Iris pigment epithelial cell (primary cell): ENCODE results near the gene DNASE1L1.
A peak's percentile ranks its signal among the peaks of the same experiment; 100 is the strongest.
"Not testable (repeated sequence)": the region's sequence is repeated elsewhere in the genome, so short reads cannot be mapped to it uniquely, and the experiment has no call there.

ENCODE experiments used
- DNase-seq: peaks from one replicate; pipeline ENCODE4 v3.0.0-alpha.2; 2011; ENCODE audit warnings: low read depth

Gene DNASE1L1

GRCh38 chrX:154403858-154404257, 5.2 kb downstream of the DNASE1L1 start:
- DNase-seq = no peak

DNA sequence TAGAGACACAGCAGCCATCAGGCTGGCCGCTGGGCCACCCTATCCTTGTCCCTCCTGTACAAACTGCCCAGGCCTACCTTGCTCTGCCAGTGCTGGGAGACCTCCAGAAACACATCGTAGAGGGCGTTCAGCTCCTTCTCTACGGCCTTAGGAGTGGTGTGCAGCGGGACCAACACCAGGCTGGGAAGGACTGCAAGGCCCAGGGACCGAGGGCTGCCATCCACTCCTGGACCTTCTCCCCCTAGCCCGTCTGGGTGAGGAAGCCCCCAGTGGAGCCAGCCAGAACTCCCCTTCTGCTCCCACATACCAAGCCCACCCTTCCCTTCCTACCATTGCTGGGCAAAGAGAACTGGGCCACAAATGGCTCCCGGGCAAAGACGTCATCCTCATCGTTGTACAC, 5.9 kb downstream of the DNASE1L1 start:
- DNase-seq = no peak

GRCh38 chrX:154402622-154403127, 6.4 kb downstream of the DNASE1L1 start:
- no peak for DNase-seq

DNA sequence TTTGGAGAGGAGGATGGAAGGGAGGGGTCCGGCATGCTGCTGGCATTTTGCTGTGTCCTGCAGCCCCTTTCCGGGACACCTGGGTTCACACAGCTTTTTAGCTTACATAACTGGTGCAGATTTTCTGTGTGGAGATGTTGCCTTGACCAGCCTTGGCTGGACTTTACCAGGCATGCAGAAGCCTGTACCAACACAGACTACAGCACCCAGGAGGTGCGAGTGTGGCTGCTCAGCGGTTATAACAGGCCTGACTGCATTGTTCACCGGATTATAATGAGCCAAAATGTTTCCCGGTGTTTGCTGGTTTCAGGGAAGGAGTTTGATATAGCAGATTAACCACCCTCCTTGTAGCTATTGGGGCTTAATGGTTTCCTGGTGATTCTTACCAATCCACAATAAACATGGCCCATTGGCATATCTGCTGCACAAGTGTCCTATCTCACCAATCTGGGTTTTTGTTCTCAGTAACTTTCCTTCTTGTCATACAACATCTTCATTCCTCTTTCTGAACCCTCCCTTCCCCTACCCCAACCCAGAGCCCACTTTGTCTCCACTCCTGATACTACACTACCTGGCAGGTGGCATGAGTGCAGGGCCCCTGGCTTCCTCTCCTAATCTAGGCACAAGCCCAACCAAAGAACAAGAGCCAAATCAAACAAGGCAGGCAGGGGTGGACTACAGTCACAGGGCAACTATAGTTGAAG, 7.0 kb downstream of the DNASE1L1 start:
- no peak for DNase-seq

DNA sequence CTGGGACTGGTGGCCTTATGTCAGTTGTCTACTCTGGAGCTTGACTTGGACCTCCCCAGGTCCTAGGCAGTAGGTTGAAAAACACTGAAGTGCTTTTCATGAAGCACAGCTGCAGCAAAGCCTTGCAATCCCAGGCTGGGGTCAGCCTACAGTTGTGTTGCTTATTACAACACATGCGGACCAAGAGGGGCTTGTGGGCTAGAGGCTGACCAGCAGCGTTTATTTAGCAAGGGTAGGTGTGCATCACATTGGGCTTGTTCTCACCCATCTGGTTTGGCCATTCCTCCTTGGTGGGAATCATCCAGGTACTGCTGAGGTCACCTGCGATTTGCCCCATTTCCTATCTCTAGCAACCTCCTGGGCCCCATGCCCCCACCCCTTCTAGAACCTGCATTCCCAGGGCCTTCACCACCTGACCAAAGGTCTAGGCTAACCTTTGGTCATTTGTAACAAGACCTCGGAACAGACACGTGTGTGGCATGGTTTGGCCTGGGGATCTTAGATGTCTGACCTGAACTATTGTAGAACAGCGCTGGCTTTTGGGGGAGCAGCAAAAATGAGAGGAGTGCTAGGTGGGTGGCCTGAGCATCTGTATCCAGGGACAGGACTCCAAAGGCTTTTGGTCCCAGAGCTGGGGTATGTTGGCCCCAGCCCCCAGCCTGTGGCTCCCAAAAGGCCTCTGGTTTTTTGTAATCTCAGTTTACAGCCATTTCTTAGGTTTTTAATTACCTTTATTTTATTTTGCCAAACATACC, 7.8 kb downstream of the DNASE1L1 start:
- DNase-seq = no peak

DNA sequence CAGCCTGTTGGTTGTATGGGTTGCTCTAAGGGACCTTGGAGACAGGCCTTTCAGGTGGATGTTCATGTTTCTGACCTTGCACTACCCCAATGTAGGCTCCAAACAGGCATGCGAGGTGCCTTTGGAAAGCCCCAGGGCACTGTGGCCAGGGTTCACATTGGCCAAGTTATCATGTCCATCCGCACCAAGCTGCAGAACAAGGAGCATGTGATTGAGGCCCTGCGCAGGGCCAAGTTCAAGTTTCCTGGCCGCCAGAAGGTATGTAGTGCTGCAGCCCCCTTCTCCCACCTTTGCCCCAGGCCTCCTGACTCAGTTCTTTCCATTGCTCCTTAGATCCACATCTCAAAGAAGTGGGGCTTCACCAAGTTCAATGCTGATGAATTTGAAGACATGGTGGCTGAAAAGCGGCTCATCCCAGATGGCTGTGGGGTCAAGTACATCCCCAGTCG, 8.7 kb downstream of the DNASE1L1 start:
- not testable (repeated sequence) for DNase-seq

DNA sequence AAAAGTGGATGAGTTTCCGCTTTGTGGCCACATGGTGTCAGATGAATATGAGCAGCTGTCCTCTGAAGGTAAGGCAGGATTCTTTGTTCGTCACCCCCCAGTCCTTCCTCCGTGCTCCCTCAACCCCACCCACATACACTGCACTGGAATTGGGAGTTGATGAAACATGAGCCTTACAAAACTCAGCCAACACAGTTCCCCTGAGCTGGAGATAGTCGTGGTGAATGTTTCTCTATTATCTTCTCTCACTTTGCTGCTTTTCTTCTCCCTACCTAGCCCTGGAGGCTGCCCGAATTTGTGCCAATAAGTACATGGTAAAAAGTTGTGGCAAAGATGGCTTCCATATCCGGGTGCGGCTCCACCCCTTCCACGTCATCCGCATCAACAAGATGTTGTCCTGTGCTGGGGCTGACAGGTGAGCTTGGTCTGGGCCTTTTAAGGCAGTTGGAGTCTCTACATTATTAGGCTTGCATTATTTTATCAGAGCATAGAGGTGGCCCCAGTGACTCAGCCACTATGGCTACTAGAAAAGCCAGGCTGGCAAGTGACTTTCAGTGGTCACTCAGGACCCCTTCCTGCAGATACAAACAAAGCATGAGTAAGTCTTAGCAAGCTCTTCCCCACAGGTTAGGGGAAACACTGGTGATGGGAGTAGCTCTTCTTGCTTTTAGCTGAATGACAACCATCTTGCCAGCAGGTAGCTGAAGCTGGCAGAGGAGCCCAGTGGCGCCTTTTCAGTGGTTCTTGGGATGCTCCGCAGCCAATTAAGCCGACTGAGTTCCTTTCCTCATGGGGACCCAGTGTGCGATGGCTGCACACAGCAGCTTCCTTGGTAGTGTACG, 9.3 kb downstream of the DNASE1L1 start:
- DNase-seq = no peak

DNA sequence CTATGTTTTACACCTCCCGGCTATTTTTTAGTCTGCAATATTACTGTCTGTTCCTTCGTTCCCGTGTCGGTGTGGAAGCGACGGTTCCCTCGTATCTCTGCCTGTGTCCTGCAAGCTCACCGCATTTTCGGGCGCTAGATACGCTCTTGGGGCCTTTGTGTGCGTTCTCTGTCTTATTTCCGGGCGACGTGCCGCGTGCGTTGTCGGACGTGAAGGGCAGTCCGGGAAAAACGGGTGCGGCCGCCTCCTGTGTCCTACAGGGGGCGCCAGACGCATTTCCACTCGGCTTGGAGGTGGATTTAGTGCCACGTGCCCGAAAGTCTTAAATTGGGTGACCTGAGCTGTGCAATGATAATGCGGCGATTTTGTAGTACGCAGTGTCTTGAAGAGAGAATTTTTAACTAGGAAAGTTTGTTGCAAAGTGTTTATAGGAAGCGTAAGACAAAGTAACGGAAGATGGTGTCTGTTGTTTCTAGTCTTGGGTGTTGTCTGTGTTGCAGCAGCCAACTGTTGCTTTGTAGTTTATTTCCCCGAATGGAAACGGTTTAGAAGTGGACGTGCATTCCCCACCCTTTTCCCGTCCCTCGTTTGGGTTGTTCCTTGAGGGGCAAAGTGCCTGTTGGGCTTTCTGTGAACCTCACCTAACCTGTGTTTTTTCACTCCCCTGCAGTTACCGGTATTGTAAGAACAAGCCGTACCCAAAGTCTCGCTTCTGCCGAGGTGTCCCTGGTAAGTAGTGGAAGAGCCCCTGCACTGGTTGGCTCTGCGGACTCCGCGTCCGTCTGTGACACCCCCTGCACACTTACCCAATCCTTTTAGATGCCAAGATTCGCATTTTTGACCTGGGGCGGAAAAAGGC, 10.2 kb downstream of the DNASE1L1 start:
- DNase-seq = peak; percentile 70

- peak; percentile 95 for DNase-seq
Measured at GRCh38 chrX:154397888-154398667, 11.0 kb downstream of the DNASE1L1 start, which contains the start of gene RPL10. Gene RPL10 (plus strand): TSS chrX:154398377. CDS start chrX:154398520, 143 bp downstream.

DNA sequence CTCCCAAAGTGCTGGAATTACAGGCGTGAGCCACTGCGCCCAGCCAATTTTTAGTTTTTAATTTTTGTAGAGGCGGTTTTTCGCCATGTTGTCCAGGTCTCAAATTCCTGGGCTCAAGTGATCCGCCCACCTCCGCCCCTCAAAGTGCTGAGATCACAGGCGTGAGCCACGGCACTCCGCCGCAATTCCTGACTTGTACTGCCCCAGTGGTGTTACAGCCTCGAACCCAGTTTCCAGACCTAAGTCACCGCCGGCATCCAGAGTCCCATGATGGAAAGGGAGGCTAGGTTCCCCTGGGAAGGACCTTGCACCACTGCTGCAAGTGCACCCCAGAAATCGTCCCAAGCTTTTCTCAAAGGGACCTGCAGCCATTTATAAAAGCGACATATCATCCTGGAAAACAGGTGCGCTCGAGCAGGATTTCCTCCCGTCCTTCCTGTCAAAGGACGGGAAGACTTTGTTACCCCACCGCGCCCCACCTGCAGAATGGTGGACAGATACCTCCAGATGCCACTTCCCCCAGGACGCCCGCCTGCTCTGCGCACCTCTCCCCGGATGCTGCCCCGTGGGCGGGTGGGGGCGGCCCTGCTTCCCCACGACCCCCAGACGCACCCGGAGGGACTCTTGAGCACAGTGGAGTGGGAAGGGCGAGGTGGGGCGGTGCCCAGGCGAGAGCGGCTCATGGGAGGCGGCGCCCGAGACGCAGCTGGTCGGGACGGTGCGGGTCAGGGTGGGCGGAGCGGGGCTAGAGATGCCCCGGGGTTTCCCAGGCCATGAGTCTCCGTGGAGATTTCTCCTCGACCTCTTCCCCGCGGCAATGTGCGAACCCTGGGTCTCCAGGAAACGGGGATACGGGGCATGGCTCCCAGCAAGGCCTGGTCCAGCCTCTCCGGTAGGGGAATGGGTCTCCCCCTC, 11.8 kb downstream of the DNASE1L1 start:
- peak; percentile 59 for DNase-seq

DNA sequence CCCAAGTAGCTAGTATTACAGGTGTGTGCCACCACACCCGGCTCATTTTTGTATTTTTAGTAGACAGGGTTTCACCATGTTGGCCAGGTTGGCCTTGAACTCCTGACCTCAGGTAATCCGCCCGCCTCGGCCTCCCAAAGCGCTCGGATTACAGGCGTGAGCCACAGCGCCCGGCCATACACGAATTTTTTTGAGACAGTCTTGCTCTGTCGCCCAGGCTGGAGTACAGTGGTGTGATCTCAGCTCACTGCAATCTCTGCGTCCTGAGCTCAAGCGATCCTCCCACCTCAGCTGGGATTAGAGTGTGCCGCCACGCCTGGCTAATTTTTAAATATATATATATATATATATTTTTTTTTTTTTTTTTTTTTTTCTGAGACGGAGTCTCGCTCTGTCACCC, 12.7 kb downstream of the DNASE1L1 start:
- DNase-seq = not testable (repeated sequence)

- not testable (repeated sequence) for DNase-seq
Measured at GRCh38 chrX:154389812-154390747, 19.0 kb downstream of the DNASE1L1 start.

- DNase-seq = not testable (repeated sequence)
Measured at GRCh38 chrX:154388649-154389048, 20.4 kb downstream of the DNASE1L1 start.

DNA sequence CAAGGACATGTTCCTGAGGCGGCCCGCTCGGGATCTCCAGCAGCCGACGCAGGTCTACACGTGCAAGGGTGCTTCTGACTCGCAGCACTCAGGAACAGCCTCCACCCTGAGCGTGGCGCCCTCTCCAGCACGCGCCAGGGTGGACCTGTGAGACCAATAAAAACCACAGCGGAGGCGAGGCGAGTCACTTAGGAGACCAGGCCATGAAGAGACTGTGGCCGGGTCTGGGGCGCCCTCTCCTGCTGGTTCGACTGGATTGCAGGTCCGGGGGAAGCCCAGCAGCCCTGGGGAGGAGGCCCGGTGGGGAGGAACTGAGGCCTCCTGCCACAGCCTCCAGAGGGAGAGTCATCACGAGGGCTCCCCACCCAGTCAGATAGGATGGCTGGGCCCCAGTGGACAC, 21.0 kb downstream of the DNASE1L1 start:
- not testable (repeated sequence) for DNase-seq

GRCh38 chrX:154384284-154384892, 24.7 kb downstream of the DNASE1L1 start:
- no peak for DNase-seq

- DNase-seq = no peak
Measured at GRCh38 chrX:154383359-154384283, 25.4 kb downstream of the DNASE1L1 start.
